ENCODE results near the gene SRGAP3.

GRCh38 chr3:8981296-8981695 is 268.1 kb downstream of the SRGAP3 start:
- TF ChIP-seq CTCF (IDR thresholded peaks at IDR 0.05; ENCODE audit: low read length) (no peak), EZH2 (IDR thresholded peaks at IDR 0.05; ENCODE audit: borderline replicate concordance, low read length) (no peak)
